MM.1S (cell line): ENCODE results near the gene CARD8.

Experiments
- CTCF ChIP-seq: fragments of 300-600 bp; sonication (generic); IDR thresholded peaks from 2 replicates; pipeline ENCODE4 v1.5.1; 2016; ENCODE audit warnings: antibody characterized with exemption, low read length, mixed read lengths
- EZH2 ChIP-seq: fragments of 300-600 bp; sonication (generic); optimal IDR thresholded peaks from 2 replicates; pipeline ENCODE3; 2017; ENCODE audit warnings: low read depth, mild to moderate bottlenecking, antibody characterized with exemption, low read length, mixed read lengths
- EZH2phosphoT487 ChIP-seq: fragments of 300-600 bp; sonication (generic); IDR thresholded peaks from 2 replicates; pipeline ENCODE4 v1.6.1; 2018; ENCODE audit warnings: antibody characterized with exemption, low read length

- TF ChIP-seq CTCF: no peak
- TF ChIP-seq EZH2: no peak
- no peak for TF ChIP-seq EZH2phosphoT487
These were observed 15.9 kb upstream of the CARD8 start for GRCh38 chr19:48271531-48272151.
